ENCODE measurements around the gene IL1RAPL2. TPM values are rescaled to one million over a fixed set of nuclear protein-coding genes. Genes with fewer than 3 reads are reported as not detected.

Gene IL1RAPL2
- total and polyA plus RNA-seq, 10 of the 15 experiments (the other 5 are each of a cell fraction or from before 2014, with no cell fraction given) = 0.19 TPM; not detected in 9

GRCh38 chrX:105302246-105302645 is 736.2 kb downstream of the IL1RAPL2 start (continued):
- TF ChIP-seq ETV6 (conservative IDR thresholded peaks at IDR 0.05 in 1 of 2, IDR thresholded peaks at IDR 0.05 in 1 of 2; ENCODE audit: borderline replicate concordance in 1 of 2, low read depth in 1 of 2) (no peak), RAD21 (IDR thresholded peaks at IDR 0.05; ENCODE audit: insufficient read depth, low read depth, low read length) (no peak)

DNA sequence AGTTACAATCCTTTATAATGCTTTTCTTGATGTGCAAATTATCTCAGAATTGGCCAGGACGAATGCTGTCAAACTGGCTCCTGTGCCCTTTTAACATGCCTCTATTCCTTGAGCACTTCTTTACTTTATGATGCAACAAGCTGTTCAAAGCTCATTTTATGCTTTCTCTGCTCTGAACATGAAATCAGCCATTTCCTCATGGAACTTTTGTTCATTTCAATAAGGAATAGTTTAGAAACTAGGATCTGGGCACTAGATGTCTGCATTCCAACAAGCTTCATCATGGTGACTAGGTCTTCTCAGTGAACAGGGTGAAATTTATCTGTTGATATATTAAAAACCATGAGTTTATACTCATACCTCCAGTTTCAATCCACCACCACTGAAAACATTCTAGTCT is 741.8 kb downstream of the IL1RAPL2 start:
- in situ Hi-C loops (cut with MboI) = no loop called here

More for the DNA sequence above, 741.8 kb downstream of the IL1RAPL2 start:
- Histone ChIP-seq H3K9ac (ENCODE audit: control insufficient read depth, insufficient read depth, low read length) (no peak overlapping the region), H3K27me3 (replicated peaks in 1 of 2; ENCODE audit: control insufficient read depth in 2 of 2, insufficient read depth in 2 of 2, low read length in 1 of 2) (no peaks in the 10 kb centered on the region), H4K20me1 (ENCODE audit: control insufficient read depth, insufficient read depth) (no peaks in the 10 kb centered on the region), H3K27ac (ENCODE audit: control insufficient read depth, insufficient read depth) (no peak overlapping the region), H3K4me3 (no peak overlapping the region), H3K4me2 (ENCODE audit: control insufficient read depth, insufficient read depth) (no peak overlapping the region), H3K79me2 (ENCODE audit: control insufficient read depth, insufficient read depth, low read length) (no peaks in the 10 kb centered on the region), H3K36me3 (ENCODE audit: control insufficient read depth in 2 of 2, insufficient read depth in 2 of 2, low read length in 1 of 2) (no peaks in the 10 kb centered on the region), H3K4me1 (ENCODE audit: control insufficient read depth, insufficient read depth, low read length) (no peaks in the 10 kb centered on the region), H2AFZ (ENCODE audit: control insufficient read depth, low read depth, low read length) (no peak overlapping the region), H3K9me3 (replicated peaks; ENCODE audit: control insufficient read depth, insufficient read depth, low read length) (no peaks in the 10 kb centered on the region)
- SMC1A ChIA-PET (ENCODE audit: uncharacterized antibody, unreplicated experiment) = no interaction called here
- TF ChIP-seq YY1 (IDR thresholded peaks at IDR 0.05; ENCODE audit: low read depth, low read length) = no peak
- no peak for TF ChIP-seq SREBF1 (IDR thresholded peaks at IDR 0.05; ENCODE audit: low read length)
- TF ChIP-seq, protein P1, sequence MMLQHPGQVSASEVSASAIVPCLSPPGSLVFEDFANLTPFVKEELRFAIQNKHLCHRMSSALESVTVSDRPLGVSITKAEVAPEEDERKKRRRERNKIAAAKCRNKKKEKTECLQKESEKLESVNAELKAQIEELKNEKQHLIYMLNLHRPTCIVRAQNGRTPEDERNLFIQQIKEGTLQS (IDR thresholded peaks at IDR 0.05; ENCODE audit: borderline replicate concordance, extremely low read depth, low read depth, low read length) = no peak
- no peak for TF ChIP-seq PBX3 (IDR thresholded peaks at IDR 0.05; ENCODE audit: insufficient replicate concordance, low read depth, low read length)
- no peak for TF ChIP-seq KAT2A (conservative IDR thresholded peaks at IDR 0.05; ENCODE audit: control insufficient read depth, low read depth, low read length)
- TF ChIP-seq SUPT20H (IDR thresholded peaks at IDR 0.05; ENCODE audit: borderline replicate concordance, control insufficient read depth, low read depth, low read length) = no peak
- TF ChIP-seq, protein P2, sequence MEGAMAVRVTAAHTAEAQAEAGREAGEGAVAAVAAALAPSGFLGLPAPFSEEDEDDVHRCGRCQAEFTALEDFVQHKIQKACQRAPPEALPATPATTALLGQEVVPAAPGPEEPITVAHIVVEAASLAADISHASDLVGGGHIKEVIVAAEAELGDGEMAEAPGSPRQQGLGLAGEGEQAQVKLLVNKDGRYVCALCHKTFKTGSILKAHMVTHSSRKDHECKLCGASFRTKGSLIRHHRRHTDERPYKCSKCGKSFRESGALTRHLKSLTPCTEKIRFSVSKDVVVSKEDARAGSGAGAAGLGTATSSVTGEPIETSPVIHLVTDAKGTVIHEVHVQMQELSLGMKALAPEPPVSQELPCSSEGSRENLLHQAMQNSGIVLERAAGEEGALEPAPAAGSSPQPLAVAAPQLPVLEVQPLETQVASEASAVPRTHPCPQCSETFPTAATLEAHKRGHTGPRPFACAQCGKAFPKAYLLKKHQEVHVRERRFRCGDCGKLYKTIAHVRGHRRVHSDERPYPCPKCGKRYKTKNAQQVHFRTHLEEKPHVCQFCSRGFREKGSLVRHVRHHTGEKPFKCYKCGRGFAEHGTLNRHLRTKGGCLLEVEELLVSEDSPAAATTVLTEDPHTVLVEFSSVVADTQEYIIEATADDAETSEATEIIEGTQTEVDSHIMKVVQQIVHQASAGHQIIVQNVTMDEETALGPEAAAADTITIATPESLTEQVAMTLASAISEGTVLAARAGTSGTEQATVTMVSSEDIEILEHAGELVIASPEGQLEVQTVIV (IDR thresholded peaks at IDR 0.05; ENCODE audit: borderline replicate concordance, partially characterized antibody) = no peak
- TF ChIP-seq HCFC1 (IDR thresholded peaks at IDR 0.05; ENCODE audit: low read length) = no peak
- no peak for TF ChIP-seq ASH2L (IDR thresholded peaks at IDR 0.05; ENCODE audit: borderline replicate concordance, low read depth)
- no peak for TF ChIP-seq MXI1 (IDR thresholded peaks at IDR 0.05; ENCODE audit: low read depth, low read length)
- no peak for TF ChIP-seq ETV6 (conservative IDR thresholded peaks at IDR 0.05 in 1 of 2, IDR thresholded peaks at IDR 0.05 in 1 of 2; ENCODE audit: borderline replicate concordance in 1 of 2, low read depth in 1 of 2)
- TF ChIP-seq CEBPZ (IDR thresholded peaks at IDR 0.05; ENCODE audit: low read depth, low read length) = no peak
- no peak for TF ChIP-seq SMAD5 (IDR thresholded peaks at IDR 0.05; ENCODE audit: low read depth)
- no peak for TF ChIP-seq JUND (IDR thresholded peaks at IDR 0.05; ENCODE audit: low read depth, low read length)
- no peak for TF ChIP-seq CHD4 (IDR thresholded peaks at IDR 0.05)
- FAIRE-seq = no peak
- intact Hi-C loops (cut with micrococcal nuclease; ENCODE audit: unreplicated experiment) = no loop called here
- ATAC-seq = no peak
- RAD21 ChIA-PET (ENCODE audit: unreplicated experiment) = no interaction called here
- CTCF ChIA-PET = no interaction called here
- DNase-seq (ENCODE audit: low read depth, low spot score) = no peak
- POLR2A ChIA-PET = no interaction called here
- BruUV-seq (replicated peaks) = no TSS peak
- WGBS (ENCODE audit: insufficient coverage, insufficient replicate concordance, low lambda C conversion rate, missing lambda C conversion rate) = 0% methylated on average over 1 of the region's 1 CpG
